NCI-H446 (cell line): ENCODE data around the gene PIR.

Source experiments
- DNase-seq, 2 experiments: peaks; one replicate each; lab custom pipeline; 2025; lab: John Stamatoyannopoulos, UW

The PIR gene

DNA sequence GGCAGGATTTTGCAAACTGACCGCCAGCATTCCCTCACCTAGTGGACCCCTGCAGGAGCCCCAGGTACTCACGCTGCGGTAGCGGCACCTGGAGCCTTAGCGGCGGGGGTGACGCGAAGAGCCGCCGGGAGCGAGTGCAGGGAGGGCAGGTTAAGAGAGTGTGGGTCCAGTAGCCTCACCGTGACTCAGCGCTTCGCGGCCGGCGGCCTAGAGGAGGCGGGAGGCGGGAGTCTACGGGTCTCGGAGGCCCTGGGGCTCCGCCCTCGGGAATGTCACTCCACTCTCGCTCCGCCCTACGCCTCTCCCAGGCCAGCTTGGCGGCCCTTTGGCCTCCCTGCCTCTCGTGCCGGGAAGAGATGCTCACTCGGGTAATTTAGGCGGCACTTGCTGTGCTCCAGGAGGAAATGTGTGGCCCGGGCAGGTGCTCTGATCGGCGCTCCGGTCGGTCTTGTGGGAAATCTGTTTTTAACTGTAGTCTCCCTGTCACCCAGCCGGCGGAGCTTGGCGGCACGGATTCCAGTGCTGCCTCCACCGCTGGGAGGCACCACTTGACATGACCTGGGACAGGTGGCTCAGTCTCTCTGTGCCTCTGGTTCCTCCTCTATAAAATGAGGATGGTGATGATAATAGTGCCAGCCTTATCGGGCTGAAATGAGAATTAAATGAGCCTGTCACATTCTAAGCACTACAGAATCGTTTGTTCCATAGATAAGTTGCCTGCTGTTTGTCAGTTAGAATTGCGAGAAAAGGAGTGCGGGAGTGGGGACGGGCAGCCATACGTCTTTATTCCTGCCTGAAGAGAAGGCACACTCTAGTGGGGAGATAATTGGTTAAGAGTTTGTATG, at the start of gene PIR:
Gene PIR, minus strand, starts transcription at position 216 of the 845 bp plus-strand sequence. CDS start 2,076 bp downstream, outside the sequence.
- peak; percentile 60 to 85 for DNase-seq

DNA sequence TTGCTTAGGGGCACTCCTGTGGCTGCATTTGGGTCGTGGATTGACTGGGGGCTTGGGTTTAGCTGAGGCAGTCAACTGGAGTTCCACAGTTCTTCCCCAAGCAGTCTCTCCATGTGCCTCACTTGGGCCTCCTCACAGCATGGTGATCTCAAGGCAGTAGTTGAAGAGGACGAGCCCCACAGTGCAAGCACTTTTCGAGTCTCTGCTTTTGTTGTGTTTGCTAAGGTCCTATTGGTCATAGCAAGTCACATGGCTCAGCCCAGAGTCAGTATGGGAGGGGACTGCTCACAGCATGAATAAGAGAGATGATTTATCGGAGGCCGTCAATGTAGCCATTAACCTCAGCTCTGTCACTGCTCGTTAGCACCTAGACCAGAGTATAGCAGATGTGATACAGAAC, 37.2 kb upstream of the PIR start:
- no peak for DNase-seq

DNA sequence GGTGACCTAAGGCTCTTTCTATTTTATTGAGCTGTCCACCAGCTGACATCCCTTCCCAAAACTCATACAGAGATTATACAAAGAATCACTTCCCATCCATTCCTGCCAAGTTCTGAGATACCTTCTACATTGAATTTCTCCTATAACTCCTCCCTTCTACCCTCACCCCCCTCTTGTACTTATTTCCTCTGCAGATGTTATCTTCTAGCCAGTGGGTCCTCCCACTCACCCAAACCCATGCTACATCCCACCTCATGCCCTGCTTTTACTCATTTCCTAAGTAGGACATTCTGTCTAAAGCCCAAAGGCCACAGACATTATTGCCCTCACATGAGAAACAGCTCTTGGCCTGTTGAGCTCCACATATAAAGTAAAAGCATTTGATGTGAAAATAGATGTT, 36.0 kb upstream of the PIR start:
- DNase-seq = no peak

DNA sequence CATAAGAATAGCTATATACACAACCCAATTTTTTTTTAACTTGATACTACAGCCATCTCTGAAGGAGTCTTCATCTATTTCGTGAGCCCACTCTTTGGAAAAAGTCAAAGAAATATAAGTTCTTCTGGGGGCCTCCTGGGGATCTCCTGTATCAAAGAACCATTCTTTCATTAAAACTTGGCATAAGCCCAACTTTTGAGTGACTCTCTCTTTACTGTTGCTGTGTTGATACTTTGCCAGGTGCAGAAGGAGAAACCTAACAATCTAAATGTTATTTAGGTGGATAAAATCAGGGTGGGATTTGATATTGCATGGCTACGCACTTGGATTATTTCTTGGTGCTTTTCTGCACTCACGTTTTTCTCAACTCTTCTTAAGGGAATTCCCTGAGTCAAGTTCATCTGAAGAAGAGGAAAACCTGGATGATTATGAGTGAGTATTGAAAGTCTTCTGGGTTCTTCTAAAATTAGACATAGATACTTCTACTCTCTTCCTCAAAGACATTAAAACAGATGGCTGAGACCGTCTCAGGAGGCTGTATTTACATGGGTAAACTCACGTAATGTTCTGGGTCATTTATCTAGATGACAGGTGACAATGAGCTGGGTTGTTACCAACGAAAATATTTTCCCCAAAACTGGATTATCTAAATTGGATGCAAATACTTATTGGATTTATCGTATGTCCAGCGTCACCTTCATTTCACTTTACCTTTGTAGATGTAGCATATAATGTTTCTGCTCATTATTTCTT, 32.7 kb upstream of the PIR start:
- DNase-seq = peak in 1 of 2 experiments; percentile 26

DNA sequence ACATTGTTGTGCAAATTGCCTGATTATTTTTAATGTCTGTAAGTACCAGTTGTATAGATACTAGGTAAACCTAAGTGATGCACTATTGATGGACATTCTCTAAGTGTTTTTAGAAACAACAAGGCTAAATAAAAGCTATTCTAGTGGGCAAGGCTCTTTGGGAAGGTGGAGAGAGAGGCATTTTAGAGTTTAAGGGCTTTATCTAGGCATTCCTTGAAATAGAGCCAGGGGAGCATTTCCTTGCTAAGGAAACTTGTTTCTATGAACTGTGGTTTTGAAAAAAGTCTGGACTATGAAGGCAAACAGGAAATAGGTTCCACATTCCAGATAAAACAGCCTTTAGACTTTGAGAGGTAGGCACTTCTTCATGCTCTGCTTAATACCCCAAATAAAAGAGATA, 31.3 kb upstream of the PIR start:
- no peak for DNase-seq

DNA sequence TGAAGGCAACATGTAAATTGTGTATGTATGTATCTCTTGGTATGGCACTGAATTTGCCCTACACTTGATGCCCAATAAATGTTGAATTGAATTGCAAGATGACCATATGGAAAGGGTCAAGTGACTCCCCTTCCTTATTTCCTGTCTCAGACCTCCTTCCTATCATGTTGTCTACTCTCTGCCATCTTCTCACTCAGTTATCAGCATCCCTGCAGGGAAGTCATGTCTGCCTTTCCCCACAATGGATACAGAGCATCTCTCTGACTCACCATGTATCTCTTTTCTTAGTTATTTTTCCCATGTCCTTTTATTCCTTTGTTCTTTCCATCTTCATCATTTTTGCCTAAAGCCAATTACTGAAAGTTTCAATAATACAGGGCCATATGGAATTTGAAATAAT, 30.0 kb upstream of the PIR start:
- no peak for DNase-seq

DNA sequence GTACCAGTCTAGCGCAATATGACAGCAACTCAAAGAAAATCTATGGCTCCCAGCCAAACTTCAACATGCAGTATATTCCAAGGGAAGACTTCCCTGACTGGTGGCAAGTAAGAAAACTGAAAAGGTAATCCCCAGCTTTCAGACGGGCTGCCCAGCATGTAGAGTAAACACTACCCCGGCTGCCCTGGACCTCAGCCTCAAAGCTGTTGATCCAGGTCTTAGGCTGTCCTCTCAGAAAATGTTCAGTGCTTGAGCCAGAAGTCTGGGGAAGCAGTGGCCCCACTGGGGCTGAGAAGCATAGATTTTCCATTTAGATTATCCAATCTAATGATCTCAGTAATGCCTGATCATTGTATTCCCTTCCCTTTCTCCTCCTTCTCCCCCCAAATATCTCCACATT, 29.3 kb upstream of the PIR start:
- no peak for DNase-seq

DNA sequence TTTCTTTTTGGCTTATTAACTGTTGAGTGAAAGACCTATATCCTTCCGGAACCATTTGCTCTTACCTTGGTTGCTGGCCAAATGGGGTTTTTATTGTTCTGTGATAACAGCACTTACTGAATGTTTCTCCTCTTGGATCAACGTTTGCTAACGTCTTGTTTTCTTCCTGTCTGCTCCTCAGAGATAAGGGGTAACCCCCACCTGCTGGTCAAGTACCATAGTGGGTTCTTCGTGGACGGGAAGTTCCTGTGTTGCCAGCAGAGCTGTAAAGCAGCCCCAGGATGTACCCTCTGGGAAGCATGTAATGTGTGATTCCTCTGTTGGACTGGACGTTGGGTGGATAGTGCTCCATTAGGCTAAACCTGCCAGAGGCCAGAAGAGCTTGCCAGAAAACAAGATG, 22.8 kb upstream of the PIR start:
- peak in 1 of 2 experiments; percentile 77 for DNase-seq

DNA sequence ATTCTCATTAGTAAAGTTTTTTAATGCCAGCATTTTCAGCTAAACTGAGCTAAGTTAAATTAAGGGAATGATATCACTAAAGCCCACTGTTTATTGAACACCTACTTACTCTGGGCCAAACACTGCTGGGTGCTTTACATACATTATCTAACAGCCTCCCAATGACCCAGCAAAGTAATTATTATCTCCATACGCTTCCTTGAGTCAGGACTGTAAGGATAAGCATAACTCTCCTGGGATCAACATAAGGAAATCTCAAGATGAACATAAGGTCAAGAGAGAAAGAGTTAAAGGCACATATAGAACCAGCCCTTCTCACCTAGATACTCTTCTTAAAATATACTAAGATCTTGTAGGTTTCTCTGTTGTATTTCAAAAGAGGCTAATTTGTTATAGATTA, 21.1 kb upstream of the PIR start:
- no peak for DNase-seq

DNA sequence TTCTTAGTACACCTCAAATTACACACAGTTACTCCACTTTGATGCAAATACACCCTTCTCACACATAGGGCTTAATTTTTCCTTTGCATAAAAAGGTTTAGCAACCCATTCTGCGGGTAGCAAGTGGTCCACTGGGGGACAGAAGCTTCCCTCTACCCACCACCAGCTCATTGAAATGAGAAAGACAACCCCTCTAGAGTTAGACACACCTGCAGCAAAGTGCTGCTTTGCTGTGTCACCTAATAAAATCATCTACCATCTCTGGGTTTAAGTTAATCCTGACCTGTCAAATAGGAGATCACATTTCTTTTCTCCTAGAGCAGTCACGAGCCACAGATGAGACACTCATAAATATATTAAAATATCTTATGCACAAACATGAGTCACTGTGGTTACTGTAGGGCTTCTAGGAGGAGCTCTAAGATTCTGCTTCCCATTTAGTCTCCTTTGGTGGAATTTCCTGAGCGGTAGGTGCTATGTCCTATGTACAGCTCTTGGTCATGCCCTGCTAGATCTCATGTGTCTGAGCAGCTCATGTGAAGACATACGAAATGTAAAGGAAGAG, 19.4 kb upstream of the PIR start:
- DNase-seq = no peak

DNA sequence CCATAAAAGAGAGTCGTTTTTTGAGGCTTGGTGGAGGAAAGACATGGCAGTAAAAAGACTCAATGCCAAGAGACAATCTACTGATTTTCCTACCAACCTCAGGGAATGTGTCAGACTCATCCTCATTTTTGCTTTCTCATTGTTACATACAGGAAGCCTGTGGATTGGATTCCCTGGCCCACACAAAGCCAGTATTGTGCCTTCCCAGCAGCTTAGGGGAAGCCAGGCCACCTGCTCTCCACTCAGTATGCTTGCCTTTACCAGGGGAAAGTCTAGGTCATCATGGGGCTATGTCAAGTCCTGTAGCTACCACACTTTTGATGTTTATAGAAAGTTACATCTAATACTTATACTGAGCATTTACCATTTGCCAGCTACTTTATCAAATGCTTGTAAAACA, 18.4 kb upstream of the PIR start:
- DNase-seq = no peak

DNA sequence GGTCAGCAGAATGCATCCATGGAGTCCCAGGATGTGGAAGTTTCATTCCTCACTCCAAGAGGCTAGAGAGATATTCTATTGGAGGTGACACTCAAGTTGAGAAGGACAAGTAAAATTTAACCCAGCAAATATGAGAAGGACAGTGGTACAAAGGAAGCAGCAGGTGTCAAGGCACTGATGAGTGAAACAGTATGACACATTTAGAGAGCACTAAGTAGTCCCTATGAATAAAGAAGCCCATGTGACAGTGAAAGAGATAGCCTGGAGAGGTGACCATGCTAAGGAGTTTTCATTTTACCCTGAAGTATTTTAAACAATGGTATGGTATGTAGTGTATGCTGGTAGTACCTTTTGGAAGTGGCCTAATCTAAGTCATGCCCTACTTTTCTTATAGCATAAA, 16.7 kb upstream of the PIR start:
- no peak for DNase-seq

DNA sequence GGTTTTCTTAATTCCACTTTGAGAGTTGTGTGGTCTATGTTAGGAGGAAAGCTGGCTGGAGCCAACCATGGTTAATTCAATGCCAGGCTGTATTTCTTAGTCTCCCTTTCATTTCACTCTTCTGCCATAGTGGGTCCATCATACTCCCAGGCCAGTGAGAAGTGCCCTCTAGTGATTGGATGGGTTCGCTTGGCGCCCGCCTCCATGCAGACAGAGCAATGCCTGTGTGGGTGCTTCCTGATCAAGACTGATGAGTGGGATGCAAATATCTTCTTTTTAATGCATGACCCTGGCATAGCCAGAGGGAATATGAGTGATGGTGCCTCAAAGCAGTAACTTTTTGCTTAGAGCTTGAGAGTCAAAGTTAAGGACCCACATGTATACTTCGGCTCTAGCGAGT, 13.9 kb upstream of the PIR start:
- no peak for DNase-seq

DNA sequence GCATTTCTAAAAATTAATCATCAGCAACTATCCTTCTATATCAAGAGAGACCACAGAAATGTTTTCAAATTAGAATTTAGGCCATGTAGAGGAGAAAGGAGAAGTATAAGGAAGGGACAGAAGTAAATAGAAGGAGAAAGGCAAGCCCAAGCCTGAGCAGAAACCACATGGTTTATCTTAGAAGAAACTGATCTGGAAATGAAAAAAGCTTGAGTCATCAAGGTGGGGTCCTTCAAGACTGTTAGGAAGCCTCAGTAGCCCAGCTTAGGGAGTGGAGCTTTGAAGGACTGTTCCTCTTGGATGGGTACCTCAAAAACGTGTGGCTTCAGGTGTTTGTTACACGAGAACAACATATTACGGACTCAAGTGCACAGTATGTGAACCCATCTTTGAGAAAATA, 12.0 kb upstream of the PIR start:
- DNase-seq = no peak

DNA sequence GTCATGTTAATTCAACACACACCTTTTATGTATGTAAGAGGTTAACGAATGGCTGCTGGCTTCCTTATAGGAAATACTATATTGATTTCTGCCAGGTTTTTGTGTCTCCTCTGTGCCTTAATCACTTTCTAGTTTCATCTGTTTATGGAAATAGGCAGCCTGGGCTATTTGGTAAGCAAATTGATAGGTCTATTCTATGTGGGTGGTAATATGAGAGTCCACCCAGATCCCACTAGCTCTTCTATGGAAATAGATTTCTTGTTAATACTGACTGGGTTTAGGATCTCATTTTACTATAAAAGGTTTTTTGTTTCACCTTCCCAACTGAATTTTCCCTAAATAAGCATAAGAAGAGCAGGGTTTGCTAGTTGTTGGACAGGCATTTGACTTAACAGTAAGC, 11.5 kb upstream of the PIR start:
- DNase-seq = no peak

DNA sequence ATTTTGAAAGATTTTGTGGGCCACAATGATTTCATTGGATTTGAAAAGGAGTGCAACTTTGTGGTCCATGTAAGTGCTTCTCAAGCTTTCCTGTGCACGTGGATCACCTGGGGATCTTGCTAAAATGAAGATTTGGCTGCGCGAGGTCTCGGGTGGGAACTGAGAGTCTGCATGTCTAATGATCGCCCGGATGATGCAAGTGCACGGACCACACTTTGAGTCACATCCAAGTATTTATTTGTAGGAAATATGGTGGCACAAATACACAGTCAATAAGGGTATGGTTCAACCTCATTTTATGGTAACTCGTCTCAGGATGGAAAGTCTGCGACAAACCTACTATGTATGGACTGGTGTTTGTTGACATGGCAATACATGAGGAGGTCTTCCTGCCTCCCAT, 8.4 kb upstream of the PIR start:
- no peak for DNase-seq

DNA sequence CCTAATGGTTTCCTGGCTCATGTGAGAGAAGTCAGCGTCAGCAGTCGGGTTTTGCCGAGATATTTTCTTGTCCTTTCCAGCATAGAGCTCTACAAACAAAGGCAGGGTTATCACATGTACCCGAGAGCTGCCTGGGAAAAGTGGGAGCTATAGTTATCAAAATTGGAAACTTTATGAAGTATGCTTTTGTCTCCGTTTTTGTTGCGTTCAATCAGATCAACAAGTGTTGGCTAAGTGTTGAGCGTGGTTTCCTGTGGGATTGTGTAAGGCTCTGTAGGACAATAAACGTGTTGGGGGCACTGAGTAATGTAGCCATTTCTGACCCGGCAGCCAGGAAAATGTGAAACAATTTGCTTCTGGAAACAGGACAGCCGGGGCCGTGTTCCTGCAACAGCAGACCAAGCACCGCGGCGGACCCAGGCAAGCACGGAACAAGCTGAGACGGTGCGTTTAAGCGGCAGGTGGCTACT, 7.4 kb upstream of the PIR start, which contains the start of gene BMX:
Gene BMX, plus strand, starts transcription at position 311 of the 470 bp plus-strand sequence. CDS start 7,547 bp downstream, outside the sequence.
- no peak for DNase-seq

DNA sequence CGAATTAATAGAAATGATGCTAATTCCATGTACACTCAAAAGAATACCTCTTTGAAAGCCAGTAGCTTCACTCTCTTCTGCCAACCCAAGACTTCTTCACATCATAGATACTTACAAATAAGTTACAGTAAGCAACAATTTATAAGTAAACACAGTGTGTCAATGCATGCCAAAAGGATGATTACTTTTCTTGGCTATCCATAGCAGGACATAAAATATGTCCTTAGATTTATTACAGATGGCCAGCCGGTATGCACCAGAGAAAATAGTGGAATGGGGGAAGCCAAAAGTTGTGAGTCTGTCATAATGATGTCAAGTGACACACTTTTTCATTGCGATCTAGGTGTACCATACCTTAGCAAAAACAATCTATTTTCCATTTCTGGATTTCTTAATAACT, 6.8 kb upstream of the PIR start:
- DNase-seq = no peak

DNA sequence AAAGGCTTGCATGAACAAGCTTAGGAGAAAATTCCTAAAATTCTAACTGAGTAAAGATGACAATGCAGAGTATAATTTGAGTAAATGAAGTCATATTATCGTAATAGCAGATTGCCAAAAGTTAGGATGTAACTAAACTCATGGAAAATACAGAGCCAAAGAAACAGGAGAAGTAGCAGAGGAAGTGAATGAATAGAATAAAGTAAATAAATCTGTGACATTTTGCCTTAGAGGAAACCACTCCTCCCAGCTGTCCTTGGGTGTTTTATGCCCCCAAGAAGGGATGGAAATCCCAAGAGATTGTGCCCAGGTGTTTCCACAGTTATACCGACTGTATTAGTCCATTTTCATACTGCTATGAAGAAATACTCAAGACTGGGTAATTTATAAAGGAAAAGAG, 5.6 kb upstream of the PIR start:
- no peak for DNase-seq

DNA sequence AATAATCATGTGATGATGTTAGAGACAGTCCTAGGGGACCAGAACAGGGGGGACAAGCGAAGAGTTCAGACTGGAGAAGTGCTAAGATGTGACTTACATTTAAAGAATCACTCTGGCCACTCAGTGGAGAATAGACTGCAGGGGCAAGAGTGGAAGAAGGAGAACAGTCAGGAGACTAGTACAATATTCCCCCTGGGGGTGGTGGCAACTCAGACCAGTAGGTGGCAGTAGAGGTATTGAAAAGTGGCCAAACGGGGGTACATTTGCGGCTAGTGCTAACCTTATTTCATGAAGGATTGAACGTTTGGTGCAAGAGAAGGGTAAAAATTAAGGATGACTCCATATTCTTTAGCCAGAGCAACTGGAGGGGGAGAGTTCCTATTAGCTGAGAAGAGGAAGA, 4.7 kb upstream of the PIR start:
- peak; percentile 11 to 69 for DNase-seq

DNA sequence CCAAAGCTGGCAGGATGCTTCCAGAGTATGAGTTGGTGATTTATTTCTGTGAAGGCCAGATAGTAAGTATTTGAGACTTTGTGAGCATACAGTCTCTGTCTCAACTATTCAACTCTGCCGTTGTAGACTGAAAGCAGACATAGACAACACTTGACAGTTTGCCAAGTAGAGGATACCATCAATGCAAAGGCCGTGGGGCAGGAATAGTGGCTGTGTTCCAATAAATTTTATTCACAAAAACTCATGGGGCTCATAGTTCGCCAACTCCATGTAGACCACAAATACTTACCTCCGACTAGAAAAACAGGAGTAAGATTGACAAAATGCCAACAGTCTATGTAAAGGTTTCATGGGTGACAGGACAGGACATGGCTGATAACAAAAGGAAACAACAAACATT, 3.7 kb upstream of the PIR start:
- DNase-seq = peak in 1 of 2 experiments; percentile 14

DNA sequence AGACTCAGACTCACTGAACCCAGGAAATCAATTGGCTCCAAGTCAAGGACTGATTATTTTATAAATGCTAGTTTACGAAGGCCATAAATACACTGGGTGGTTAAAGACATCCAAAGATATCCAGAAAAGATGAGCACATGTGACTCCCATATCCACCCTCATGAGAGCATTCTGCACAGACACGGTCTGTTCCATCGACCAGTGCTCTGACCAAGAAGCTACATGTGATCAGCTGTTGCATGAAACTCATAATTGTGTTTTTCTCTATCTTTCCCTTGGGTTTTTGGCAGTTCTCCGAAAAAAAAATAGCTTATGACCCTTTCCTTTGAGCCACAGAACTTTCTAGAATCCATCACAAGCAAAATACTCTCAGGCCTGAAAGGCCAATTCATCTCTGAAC, 2.7 kb upstream of the PIR start:
- DNase-seq = no peak

DNA sequence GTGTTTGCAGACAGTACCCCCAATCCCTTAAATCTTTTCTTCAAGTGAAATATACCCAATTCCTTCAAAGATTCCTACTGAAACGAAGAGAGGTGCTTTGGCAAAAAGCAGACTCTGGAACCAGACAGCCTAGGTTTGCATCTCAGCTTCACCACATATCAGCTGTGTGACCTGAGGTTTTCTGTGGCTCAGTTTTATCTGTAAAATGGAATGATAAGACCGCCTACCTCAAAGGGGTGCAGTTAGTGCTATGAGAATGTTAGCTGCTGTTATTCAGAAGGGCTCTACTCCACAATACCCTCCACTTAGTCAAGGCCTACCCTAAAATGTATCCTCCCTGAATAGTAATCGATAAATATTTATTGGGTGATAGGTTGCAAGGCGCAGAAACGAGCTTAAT, 664 bp downstream of the PIR start:
- no peak for DNase-seq
